ENCODE measurements around the gene TPRA1. TPM values are rescaled to one million over a fixed set of nuclear protein-coding genes. Genes with fewer than 3 reads are reported as not detected.

TPRA1 gene
- total and polyA plus RNA-seq, 2 of the 4 experiments (the other 2 are of a cell fraction): 17.9 to 40.1 TPM

DNA sequence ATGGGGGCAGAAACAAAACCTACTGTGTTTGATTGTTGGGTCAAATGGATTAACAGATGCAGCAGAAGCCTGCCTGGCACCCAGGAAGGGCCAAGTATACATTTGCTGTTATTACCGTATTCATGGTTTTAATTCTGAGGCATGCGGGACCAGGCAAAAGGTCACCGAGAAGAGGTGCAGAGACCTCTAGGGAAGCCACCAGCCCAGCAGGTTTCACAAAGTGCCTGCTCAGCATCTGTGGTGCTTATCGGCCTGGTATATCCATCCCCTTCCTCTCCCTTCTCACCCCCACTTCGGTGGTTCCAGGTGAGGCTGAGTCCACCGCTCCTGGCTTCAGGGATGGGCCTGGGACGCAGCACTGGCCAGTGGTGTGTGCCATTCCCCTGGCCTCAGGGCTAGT, 13.1 kb downstream of the TPRA1 start:
- Histone ChIP-seq H4K8ac (ENCODE audit: low read depth in 2 of 2, low read length in 2 of 2) (no peak overlapping the region), H3K4me1 (ENCODE audit: control insufficient read depth, insufficient read depth, low read length) (peaks cover 3% of the 10 kb centered on the region; the same call in 1 of the 2 replicates), H3K79me1 (ENCODE audit: low read depth in 1 of 2, low read length in 2 of 2) (peaks cover 35 to 57% of the 10 kb centered on the region in 2 experiments), H3K9me1 (ENCODE audit: insufficient read depth, low read length) (peaks cover 11% of the 10 kb centered on the region; the same call in 1 of the 2 replicates), H4K20me1 (ENCODE audit: insufficient read depth, low read length) (peaks cover 71% of the 10 kb centered on the region), H3K56ac (ENCODE audit: extremely low read depth, insufficient read depth, low read length) (no peak overlapping the region), H3K27ac (ENCODE audit: insufficient read depth, low read length) (no peak overlapping the region), H4K91ac (ENCODE audit: insufficient read depth, low read depth, low read length) (no peak overlapping the region), H2BK20ac (ENCODE audit: low read depth, low read length) (no peak overlapping the region), H3K36me3 (ENCODE audit: control insufficient read depth, insufficient read depth, low read length) (peaks cover 54% of the 10 kb centered on the region), H2BK120ac (ENCODE audit: low read depth, low read length) (no peak overlapping the region), H4K5ac (ENCODE audit: low read depth, low read length) (no peak overlapping the region), H3K4me2 (ENCODE audit: low read depth, low read length) (no peak overlapping the region), H3K23ac (ENCODE audit: low read depth, low read length) (no peak overlapping the region), H2AFZ (replicated peaks; ENCODE audit: low read length, poor library complexity) (no peak overlapping the region), H2AK5ac (ENCODE audit: low read depth, low read length) (no peak overlapping the region), H3K18ac (ENCODE audit: low read depth, low read length) (no peak overlapping the region), H3K9ac (ENCODE audit: low read depth, low read length) (no peak overlapping the region), H3K4ac (ENCODE audit: low read depth, low read length) (no peak overlapping the region), H3K14ac (replicated peaks; ENCODE audit: low read depth, low read length) (no peak overlapping the region), H2BK15ac (ENCODE audit: low read depth, low read length) (no peak overlapping the region), H2AK9ac (replicated peaks; ENCODE audit: low read depth, low read length, poor library complexity) (no peak overlapping the region), H3K4me3 (ENCODE audit: insufficient read depth, low read depth, low read length) (no peak overlapping the region), H2BK5ac (ENCODE audit: low read depth, low read length, poor library complexity, severe bottlenecking) (no peak overlapping the region), H3K9me3 (ENCODE audit: control insufficient read depth, insufficient read depth, low read length) (no peaks in the 10 kb centered on the region), H3K27me3 (ENCODE audit: control insufficient read depth, insufficient read depth, low read length) (no peaks in the 10 kb centered on the region)
- in situ Hi-C loops (cut with MboI; ENCODE audit: low sequenced_read_pairs) (no loop called here), intact Hi-C loops (cut with micrococcal nuclease) (loop anchor here (10.0 kb wide), 1 partner anchor 257 kb away; no protein-coding TSS in a partner anchor), dilution Hi-C loops (cut with HindIII; ENCODE audit: low sequenced_read_pairs, unreplicated experiment) (no loop called here)
- DNase-seq (no peak), ATAC-seq (ENCODE audit: low read depth) (no peak)
- TF ChIP-seq USF2 (IDR thresholded peaks at IDR 0.05; ENCODE audit: low read depth, low read length) (no peak), MAZ (IDR thresholded peaks at IDR 0.05; ENCODE audit: borderline replicate concordance, low read depth, low read length) (no peak), CEBPB (IDR thresholded peaks at IDR 0.05; ENCODE audit: low read depth, low read length) (no peak), MAFK (IDR thresholded peaks at IDR 0.05; ENCODE audit: low read depth, low read length) (0 out of 2 replicates have a peak, but pooled peaks have one; percentile 31), BHLHE40 (IDR thresholded peaks at IDR 0.05; ENCODE audit: low read depth, low read length) (no peak), CHD1 (IDR thresholded peaks at IDR 0.05; ENCODE audit: low read depth, low read length) (no peak), CTCF (conservative IDR thresholded peaks at IDR 0.05; ENCODE audit: low read depth, low read length) (no peak), NFE2L2 (IDR thresholded peaks at IDR 0.05; ENCODE audit: low read depth, low read length) (no peak), RCOR1 (IDR thresholded peaks at IDR 0.05; ENCODE audit: insufficient replicate concordance, low read length) (no peak)
- BruUV-seq (replicated peaks): no TSS peak
- WGBS, 2 experiments (ENCODE audit: extremely low coverage in 2 of 2, insufficient read length in 1 of 2): 96% methylated on average over 3 of the region's 7 CpGs; no CpG with 5 or more reads in 1 of the 2 experiments
- POLR2A ChIA-PET (ENCODE audit: unreplicated experiment): no interaction called here
- CTCF ChIA-PET: no interaction called here
